RWPE1 (cell line): ENCODE data around the gene CLMN.

Source experiments
- CTCF ChIA-PET: fragments of 350-600 bp; sonication (Branson Sonifier 250); formaldehyde crosslinking; extraction: SDS; loops from one replicate; lab custom pipeline; 2021; lab: Yijun Ruan, JAX
- POLR2A ChIA-PET: fragments of 400-600 bp; formaldehyde crosslinking; extraction: SDS; loops from one replicate; lab custom pipeline; 2020; ENCODE audit warnings: antibody characterized with exemption; ENCODE audit not compliant: low non-redundant PET; lab: Yijun Ruan, JAX
- DNase-seq: peaks from one replicate; pipeline ENCODE4 v3.0.0; 2012; ENCODE audit warnings: low spot score
- H3K27ac ChIP-seq: fragments of 450-650 bp; 2 replicates; pipeline ENCODE4 v1.5.1; 2017
- TF ChIP-seq, protein P1 (sequence below): fragments of 450-650 bp; conservative IDR thresholded peaks from 2 replicates; pipeline ENCODE4 v1.5.1; 2017; ENCODE audit warnings: low read depth, mild to moderate bottlenecking

CLMN gene

DNA sequence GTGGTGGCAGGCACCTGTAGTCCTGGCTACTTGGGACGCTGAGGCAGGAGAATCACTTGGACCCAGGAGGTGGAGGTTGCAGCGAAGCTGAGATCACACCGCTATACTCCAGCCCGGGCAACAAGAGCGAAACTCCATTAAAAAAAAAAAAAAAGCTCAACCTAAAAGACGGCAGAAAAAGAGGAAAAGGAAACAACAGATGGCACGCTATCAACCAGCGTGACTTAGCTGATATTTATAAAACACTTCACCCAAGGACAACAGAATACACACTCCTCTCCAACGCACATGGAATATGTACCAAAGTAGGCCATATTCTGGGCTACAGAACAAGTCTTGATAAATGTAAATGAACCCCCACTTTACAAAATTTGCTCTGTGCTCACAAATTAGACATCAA, 34.0 kb upstream of the CLMN start:
- TF ChIP-seq, protein P1, sequence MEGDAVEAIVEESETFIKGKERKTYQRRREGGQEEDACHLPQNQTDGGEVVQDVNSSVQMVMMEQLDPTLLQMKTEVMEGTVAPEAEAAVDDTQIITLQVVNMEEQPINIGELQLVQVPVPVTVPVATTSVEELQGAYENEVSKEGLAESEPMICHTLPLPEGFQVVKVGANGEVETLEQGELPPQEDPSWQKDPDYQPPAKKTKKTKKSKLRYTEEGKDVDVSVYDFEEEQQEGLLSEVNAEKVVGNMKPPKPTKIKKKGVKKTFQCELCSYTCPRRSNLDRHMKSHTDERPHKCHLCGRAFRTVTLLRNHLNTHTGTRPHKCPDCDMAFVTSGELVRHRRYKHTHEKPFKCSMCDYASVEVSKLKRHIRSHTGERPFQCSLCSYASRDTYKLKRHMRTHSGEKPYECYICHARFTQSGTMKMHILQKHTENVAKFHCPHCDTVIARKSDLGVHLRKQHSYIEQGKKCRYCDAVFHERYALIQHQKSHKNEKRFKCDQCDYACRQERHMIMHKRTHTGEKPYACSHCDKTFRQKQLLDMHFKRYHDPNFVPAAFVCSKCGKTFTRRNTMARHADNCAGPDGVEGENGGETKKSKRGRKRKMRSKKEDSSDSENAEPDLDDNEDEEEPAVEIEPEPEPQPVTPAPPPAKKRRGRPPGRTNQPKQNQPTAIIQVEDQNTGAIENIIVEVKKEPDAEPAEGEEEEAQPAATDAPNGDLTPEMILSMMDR = no peak
- H3K27ac ChIP-seq = no peak overlapping the region
- ChIA-PET POLR2A (no interaction called here), CTCF (interaction anchor here (0.6 kb wide), 1 partner anchor 1698 kb away, joined by 3 read pairs; no protein-coding TSS in a partner anchor)
- DNase-seq = no peak

GRCh38 chr14:95353007-95353406, 33.3 kb upstream of the CLMN start:
- DNase-seq = no peak
- no peak overlapping the region for H3K27ac ChIP-seq
- TF ChIP-seq, protein P1 = no peak
- ChIA-PET POLR2A (no interaction called here), CTCF (interaction anchor here (1.3 kb wide), 1 partner anchor 15 kb away, joined by 4 read pairs; no protein-coding TSS in a partner anchor)

DNA sequence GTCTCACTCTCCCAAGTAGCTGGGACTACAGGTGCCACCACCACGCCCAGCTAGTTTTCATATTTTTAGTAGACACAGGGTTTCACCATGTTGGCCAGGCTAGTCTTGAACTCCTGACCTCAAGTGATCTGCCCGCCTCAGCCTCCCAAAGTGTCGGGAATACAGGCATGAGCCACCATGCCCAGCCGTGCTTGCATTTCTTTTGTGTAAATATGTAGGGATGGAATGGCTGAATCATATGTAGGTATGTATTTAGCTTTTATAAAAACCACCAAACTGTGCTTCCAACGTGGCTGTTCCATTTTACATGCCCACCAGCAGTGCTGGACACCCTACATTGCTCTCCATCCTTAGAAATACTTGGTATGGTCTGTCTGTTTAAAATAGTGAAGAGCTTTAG, 32.8 kb upstream of the CLMN start:
- ChIA-PET POLR2A (no interaction called here), CTCF (interaction anchor here (1.3 kb wide), 1 partner anchor 15 kb away, joined by 4 read pairs; no protein-coding TSS in a partner anchor)
- no peak for DNase-seq
- H3K27ac ChIP-seq = no peak overlapping the region
- TF ChIP-seq, protein P1 = no peak

- CTCF ChIA-PET = no interaction called here
- POLR2A ChIA-PET = no interaction called here
Measured at GRCh38 chr14:95349241-95349640, 29.5 kb upstream of the CLMN start.

DNA sequence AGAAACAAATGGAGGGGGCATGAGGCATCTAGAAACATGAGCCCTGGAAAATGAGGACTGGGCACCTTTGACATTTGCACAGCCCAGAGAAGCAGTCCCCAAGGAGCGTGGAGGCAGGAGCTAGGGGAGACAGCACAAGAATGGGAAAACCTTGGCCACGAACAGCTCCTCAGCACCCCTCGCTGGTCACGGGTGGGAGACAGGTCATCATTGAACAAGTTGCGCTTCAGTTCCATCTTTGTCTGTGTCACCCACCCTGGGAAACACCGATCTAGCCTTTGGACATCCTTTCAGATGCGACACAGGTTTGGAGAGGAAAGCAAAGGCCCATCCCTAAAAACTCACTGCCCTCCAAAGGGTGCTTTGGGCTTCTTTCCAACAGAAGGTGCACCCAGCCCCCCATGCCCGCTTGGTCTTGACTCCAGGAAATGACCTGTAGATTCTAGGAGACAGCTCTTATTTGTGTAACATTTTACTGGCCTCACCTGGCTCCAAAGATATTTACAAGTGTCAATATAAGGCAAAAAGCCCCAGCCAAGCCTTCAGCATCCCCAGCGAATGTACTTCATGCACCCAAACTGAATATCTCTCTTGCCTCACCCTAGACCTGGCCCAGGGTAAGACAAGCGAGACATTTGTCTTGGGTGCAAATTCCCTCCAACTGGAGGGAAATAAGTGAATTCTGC, 28.8 kb upstream of the CLMN start:
- ChIA-PET POLR2A (no interaction called here), CTCF (no interaction called here)
- H3K27ac ChIP-seq = no peak overlapping the region
- no peak for DNase-seq
- TF ChIP-seq, protein P1 = no peak

More at GRCh38 chr14:95349241-95349640, 29.5 kb upstream of the CLMN start:
- TF ChIP-seq, protein P1 = no peak
- no peak for DNase-seq
- no peak overlapping the region for H3K27ac ChIP-seq

DNA sequence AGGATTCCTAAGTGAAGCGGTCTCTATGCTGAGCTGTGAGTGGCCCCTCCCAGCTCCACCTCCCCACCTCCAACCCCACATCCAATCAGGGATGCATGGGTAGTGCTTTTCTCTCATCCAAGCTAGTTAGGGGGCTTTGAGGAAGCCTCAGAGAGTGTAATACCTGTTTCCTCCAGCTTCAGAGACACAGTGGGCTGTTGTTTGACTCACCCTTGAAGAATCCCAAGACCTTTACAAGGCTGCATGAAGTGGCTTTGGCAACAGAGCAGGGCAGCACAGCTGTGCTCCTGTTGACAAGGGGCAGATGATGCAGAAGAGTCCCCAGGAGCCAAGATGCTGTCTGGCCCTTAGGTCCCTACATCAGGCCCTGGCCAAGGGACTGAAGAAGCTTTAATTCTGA, 27.1 kb upstream of the CLMN start:
- DNase-seq = no peak
- TF ChIP-seq, protein P1 = no peak
- CTCF ChIA-PET = interaction anchor here (0.6 kb wide), 1 partner anchor 423 kb away, joined by 4 read pairs; no protein-coding TSS in a partner anchor
- POLR2A ChIA-PET = no interaction called here
- no peak overlapping the region for H3K27ac ChIP-seq
